A673 (cell line): Measurements from ENCODE around the gene C6orf52.

Experiments used
- CTCF ChIP-seq: fragments of 300-800, 200-600 bp; sonication (generic); conservative IDR thresholded peaks from 2 replicates; pipeline ENCODE4 v1.5.1; 2017; ENCODE audit warnings: low read depth, mild to moderate bottlenecking, antibody characterized with exemption, low read length, moderate library complexity, mixed read lengths
- EZH2 ChIP-seq: fragments of 200-600 bp; sonication (generic); IDR thresholded peaks from 2 replicates; pipeline ENCODE4 v1.6.1; 2017; ENCODE audit warnings: borderline replicate concordance, low read depth, mild to moderate bottlenecking, mixed read lengths, antibody characterized with exemption, low read length; ENCODE audit not compliant: poor library complexity, severe bottlenecking

GRCh38 chr6:10692965-10693538 is 1.4 kb downstream of the C6orf52 start:
- TF ChIP-seq EZH2 (no peak), CTCF (no peak)
